Measurements from ENCODE around the gene MEF2B.
A peak's percentile ranks its signal among the peaks of the same experiment; 100 is the strongest.
"Not testable (repeated sequence)": the region's sequence is repeated elsewhere in the genome, so short reads cannot be mapped to it uniquely, and the experiment has no call there.

The MEF2B gene

DNA sequence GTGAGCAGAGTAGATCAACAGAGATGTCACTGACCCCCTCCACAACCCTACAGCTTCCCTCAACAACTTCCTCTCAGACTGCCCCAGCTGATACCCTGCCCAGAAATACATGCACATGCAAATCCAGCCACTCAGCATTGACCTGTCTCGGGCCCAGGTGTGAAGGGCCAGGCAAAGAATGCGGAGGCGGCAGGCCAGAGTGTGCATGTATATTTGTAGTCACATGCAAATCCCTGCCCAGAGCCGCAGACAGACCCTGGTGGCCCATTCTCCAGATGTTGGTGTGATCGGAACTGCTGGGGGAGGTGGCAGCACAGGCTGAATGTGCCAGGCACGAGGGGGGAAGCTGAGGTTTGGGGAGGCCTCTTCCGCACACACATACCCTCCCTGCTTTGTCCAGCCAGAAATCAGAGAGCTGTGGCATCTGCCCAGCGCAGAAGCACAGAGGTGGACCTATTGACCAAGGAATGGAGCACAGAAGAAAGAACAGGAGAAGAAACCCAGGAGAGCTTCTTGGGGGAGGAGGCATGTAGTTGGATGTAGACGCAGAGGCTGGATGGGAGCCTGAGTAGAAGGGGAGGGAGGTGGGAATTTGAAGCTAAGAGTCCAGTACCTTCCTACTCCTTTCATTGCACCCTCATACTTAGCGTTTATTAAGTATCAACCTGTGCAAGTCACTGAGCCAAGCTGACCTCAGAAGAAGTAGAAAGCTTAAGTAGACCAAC is 14.4 kb downstream of the MEF2B start:
- no peak for DNase-seq

DNA sequence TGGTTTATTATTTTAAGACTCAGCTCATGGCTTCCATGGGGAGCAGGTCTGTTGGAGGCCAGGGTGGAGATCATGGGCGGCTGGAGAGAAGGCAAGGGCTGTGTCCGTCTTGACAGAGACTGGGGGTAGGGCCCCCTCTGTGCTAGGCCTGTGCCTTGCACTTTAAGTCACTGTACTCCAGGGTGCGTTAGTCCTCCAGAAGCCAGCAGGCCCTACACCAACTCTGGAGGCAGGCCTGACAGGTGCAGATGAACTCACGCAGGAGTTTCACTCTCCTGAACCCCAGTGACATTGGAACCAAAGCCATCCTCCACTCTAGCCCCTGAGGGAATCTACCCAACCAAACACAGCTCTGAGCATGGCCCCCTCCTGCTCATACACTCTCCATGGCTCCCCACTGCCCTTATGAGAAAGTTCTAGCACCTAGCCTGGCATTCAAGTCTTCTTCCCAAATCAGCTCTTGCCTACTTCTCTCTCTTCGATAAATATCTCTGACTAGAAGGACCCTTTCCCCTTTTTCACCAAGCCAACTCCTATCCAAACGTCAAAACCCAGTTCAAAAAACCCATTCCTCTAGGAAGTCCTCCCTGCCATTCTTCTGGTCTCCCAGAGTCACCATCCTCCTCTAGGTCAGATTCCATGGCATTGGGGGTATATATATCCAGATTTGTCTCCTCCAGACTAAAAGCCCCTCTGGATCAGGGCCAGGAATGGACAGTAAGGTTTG is 15.1 kb downstream of the MEF2B start:
- DNase-seq, result no peak

DNA sequence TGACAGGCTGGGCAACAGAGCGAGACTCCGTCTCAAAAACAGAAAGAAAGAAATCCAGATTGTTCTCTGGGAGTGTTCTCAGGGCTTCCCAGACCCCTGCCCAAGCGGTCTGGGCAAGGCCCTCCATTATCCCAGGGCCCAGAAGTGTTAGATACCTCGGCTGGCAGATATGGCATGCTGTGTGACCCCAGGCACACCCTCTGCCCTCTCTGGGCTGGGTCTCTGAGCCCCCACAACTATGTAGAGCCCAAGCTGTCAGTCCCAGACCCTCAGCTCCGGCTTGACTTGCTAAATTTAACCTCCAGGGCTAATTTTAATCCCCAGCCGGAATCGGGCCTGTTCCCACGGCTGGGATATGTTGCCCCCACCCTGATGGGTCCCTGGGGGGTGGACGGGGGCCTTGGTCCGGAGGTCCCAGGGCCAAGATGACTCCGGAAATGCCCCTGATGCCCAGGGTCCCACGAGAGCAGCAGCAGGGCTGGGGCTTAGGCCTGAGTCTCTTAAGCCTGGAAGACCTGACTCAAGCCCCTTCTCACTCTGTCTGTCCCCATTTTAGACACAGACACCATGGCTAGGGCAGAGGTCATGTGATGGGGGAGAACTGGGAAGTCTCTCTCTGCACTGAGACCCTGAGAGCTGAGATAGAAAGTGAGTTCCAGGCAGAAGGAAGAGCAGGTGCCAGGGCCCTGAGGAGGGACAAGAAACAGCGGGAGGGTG is 17.2 kb downstream of the MEF2B start:
- no peak for DNase-seq

DNA sequence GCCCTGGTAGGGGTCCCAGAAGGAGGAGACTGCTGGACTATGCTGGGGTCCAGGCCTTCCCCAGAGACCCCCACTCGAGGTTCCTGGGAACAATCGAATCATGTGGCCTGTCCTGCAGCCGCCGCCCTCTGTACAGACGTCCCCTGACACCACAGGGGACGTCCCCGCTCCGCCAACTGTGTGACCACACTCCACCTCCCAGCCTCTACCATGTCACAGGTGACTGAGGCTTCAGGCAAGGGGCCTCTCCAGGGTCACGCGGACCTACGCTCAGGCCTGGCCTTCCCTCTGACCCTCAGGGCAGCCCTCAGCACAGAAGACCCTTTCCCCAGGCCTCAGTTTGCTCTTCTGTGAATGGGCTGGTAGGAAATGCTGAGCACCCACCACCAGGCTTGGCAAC is 18.6 kb downstream of the MEF2B start:
- no peak for DNase-seq

DNA sequence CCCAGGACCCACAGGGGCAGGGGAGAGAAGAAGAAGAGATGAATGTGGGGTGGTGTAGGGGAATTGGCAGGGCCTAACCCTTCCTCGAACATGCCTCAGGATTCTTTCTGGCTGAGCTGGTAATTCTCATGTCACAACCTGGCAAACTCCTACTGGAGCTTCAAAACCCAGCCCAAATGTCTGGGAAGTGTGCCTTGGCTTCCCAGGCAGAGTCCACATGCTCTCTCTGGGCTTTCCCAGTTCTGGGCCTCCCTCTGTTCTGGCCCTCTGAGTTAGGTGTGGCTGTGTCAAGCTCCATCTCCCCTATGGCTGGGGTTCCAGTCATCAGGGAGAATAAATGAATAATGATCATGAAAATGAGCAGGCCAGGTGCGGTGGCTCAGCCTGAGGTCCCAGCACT is 20.6 kb downstream of the MEF2B start:
- no peak for DNase-seq

DNA sequence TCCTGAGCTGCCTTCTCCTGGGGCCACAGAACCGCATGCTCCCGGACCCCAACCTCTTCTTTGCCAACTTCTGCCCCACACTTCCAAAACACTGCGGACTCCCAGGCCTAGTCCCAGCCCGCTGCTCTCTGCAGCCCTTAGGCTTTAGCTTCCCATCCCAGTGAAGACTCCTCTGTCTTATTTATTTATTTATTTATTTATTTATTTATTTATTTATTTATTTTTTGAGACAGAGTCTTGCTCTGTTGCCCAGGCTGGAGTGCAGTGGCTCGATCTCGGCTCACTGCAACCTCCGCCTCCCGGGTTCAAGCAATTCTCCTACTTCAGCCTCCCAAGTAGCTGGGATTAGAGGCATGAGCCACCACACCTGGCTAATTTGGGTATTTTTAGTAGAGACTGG is 21.6 kb downstream of the MEF2B start:
- not testable (repeated sequence) for DNase-seq

DNA sequence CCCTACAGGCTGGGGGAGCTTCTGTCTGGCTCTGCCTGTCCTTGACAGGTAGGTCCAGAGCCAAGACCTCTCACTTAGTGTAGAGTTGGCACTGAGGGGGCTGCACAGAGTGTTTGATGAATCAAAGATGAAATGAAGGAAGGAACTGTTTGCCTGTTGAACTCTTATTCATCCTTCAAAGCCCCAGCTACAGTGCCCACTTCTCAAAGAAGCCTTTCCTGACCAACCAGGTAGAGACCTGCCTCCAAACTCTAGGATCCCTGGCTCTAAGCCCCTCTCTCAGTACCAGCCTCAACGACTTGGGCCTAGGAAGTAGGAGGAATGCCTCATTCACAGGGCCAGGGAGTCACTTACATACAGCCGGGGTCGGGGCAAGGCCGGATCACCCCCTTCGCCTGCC is 22.7 kb downstream of the MEF2B start:
- DNase-seq, result no peak

DNA sequence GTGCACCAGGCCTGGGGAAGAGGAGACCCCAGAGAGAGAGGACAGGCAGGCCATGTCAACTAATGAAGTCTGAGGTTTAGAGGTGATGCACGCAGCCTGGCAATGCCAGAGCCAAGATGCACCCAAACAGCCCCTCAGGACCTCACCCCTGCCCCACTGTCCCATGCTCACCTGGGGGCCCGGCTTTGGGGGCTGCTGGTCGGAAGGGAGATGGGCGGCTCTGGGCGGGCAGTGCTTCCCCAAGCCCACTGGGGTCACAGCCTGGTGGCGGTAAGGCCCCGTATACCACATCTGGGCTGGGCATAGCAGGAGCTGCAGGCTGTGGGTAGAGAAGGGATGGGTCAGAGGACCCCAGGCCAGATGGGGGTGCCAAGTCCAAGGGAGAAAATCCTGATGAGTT is 23.2 kb downstream of the MEF2B start:
- DNase-seq, result no peak

DNA sequence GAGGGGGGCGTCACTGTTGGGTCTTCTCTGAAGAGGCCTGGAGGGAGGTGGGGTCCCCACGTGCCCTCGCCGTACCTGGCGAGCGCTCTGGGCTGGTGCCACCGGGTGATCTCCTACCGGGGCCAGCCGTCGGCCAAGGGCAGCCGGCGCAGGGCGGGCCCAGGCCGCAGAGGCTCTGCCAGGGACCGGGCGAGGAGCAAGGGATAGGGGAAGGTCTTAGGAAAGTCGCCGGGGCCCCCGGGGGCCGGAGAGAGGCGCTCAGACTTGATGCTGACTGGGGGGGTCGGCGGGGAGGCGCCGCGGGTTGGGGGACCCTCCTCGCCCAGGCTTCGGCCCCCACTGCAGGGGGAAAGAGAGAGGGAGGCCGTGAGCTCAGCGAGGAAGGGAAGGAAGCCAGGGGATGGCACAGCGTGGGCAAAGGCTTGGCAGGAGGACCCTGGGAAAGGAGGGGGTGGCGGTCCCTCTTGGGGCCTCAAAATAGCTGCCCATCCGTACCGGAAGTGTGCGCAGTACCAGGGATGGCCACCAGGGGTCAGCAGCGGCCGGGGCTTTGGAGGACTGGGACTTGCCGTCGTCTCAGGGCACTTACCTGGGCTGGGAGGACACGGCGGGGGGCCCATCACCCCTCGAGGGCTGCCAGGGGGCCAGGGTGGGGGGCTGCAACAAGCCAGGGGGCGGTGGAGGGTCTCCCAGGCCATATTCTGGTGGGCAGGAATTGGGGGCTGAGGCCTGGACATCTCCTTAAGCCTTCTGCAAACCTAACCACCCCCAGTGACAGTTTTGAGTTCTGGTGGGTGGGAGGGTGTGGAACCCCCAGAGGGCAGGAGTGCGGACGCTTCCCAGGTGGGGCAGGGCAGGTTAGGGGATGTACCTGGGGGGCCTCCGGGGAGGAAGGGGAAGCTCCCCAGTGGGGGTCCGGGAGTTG is 24.1 kb downstream of the MEF2B start:
- DNase-seq, result peak; percentile 58

DNA sequence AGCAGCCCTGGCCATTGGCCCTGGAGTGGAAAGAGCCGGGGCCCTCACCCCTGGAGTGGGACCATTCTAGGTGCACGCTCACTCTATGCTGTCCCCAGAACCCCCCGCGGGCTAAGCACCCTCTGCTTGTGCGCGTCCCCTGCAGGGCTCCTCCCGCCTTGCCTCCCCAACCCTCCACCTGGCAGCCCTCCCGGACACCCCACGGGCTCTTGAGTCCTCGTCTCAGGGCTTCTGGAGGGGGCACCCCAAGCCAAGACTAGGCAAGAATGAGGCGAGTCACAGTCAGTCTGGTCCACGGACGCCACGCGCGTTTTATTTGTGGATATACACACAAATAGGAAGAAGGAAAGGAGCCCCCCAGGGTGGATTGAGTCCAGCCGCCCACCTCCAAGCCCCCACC is 24.8 kb downstream of the MEF2B start:
- DNase-seq, result no peak

DNA sequence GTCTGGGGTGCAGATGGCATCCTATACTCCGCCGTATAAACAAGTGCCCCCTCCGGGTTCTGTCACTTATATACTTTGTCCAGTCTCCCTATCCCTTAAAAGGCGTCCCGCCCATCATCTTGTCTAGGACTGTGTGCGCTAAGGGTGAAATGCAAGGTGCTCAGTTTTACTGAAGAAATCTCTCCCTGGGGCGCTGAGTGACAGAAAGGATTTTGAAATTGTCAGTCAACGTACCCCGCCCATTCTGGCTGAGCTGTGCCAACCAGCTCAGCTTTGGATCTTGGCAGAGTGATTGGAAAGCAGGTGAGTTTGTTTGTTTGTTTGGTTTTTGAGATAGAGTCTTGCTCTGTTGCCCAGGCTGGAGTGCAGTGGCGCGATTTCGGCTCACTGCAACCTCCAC is 27.7 kb downstream of the MEF2B start:
- DNase-seq, result no peak

DNA sequence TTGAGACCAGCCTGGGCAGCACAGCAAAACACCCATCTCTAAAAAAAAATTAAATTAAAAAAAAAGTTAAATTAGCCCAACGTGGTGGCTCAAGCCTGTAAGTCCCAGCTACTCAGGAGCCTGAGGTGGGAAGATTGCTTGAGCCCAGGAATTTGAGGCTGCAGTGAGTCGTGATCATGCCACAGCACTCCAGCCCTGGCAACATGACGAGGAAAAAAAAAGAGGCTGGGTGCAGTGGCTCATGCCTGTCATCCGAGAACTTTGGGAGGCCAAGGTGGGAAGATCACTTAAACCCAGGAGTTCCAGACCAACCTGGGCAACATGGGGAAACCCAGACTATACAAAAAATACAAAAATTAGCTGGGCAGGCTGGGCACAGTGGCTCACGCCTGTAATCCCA is 29.6 kb downstream of the MEF2B start:
- no peak for DNase-seq

DNA sequence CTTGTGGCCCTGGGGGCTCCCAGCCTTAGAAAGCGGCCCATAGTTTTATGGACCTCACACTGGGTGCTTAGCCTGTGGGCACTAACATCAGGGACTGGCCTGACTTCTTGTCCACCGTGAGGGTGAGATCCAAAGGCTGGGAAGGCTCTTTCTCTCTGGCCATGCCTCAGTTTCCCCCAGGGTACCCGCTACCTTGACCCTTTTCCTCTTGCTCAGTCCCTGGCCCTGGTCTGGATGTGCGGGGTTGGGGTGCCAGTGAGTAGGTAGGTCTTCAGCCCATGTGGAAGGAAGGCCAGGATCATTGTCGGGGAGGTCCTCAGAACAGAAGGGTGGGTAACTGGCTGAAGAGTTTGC is 30.2 kb downstream of the MEF2B start:
- no peak for DNase-seq

DNA sequence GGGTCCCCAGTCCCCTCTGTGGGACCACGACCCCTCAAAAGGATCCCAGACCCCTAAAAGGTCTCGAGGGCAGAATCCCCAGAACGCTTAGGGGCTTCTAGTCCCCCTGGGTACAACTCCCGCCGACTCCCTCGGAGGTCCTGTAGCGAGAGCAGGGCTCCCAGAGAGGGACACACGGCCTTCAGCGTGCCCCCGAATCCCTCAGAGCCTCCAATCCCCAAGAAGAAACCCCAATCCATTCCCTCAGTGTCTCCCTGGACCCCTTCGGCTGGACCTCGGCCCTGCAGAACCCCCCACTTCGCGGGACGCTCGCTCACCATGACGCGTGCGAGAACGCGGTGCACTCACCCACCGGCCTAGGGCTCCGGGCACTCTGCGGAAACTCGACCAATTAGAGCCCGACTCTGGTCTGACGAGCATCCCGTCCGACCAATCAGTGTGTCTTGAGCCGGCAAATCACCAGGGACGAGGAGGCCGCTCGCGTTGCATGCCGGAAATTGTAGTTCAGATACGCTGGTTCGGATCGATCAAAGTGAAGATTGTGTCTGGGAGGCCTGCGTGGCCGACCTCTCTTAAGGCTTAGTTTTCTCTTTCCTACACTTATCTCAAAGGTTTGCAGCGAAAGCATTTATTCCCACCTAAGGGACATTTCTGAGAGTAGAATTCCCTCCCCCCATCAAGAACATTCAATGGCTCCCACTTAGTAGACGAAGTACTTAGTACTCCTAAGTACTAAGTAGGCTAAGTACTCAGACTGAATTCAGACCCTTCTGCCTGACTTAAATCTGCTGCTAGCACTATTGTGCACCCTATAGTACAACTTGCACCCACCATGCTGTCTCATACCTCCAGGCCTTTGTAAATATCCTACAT is 31.7 kb downstream of the MEF2B start, which contains the start of gene TMEM161A:
Gene TMEM161A (minus strand): TSS at position 370 of the 873 bp plus-strand sequence. CDS start 50 bp downstream, at position 320.
- peak; percentile 100 for DNase-seq

DNA sequence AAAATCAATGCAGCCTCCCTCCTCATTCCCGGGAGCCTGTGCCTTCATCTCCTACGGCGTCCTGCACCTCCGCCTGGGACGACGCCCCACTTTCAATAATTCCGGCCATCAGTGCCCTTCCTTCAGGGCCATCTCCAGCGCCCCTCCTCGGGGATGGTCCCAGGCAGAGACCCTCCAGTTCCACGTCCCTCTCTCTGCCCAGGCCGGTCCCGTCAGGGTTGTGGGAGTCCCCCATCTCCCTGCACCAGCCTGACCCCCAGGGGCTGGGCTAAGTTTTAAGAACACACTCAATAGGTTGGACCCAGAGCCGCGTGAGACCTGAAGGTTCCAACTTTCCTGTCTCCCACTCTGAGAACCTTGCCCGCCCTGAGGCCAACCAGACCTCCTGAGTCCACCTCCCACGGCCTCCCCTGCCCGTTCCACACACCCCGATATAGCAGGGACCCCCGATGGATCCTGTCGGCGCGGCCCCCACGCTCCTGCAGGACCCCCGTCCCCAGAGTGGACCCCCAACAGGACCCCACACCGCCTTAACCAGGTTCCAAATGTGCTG is 32.4 kb downstream of the MEF2B start:
- no peak for DNase-seq

DNA sequence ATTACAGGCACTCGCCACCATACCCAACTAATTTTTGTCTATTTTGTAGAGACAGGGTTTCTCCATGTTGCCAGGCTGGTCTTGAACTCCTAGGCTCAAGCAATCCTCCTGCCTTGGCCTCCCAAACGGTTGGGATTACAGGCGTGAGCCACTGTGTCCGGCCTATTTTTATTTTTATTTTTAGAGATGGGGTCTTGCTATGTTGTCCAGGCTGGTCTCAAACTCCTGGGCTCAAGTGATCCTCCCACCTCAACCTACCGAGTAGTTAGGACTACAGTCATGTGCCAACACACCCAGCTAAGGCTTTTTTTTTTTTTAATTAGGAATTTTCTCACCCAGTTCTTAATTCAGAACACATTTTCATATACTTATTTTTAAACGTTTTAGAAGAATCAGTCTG is 34.4 kb downstream of the MEF2B start:
- DNase-seq, result not testable (repeated sequence)

DNA sequence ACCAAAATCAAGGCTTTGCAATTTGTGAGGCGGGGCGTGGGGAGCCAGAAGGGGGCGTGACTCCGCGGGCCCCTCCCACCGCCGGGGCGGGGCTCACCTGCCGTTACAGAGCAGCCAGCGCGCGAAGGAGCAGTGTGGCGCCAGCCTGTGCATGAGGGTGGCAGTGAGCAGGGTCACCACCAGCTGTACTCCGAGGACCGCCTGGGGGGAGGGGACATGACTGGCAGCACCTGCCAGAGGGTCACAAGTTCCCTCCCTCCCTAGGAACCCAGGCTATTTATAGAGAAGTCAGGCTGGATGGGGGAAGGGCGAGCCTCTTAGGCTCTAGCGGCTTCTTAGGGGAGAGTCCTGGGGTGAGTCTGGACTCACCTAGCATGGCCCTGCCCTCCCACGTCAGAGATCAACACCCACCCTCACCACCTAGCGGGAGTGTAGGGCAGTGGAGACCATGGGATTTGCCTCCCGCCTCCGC is 35.3 kb downstream of the MEF2B start:
- DNase-seq, result no peak

DNA sequence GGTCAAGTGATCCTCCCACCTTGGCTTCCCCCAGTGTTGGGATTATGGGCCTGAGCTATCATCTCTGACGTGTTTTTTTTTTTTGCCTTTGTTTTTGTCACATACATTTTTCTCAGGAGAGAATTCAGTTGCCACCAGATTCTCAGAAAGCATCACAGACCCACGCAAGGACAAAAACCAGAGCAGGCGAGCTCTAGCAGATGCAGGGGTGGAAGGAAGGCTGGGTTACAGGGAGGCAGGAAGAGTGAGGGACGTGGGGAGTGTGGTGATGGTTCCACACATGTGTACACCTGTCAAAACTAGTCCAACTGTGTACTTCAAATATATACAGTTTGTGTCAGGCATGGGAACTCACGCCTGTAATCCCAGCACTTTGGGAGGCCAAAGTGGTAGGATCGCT is 36.1 kb downstream of the MEF2B start:
- no peak for DNase-seq

DNA sequence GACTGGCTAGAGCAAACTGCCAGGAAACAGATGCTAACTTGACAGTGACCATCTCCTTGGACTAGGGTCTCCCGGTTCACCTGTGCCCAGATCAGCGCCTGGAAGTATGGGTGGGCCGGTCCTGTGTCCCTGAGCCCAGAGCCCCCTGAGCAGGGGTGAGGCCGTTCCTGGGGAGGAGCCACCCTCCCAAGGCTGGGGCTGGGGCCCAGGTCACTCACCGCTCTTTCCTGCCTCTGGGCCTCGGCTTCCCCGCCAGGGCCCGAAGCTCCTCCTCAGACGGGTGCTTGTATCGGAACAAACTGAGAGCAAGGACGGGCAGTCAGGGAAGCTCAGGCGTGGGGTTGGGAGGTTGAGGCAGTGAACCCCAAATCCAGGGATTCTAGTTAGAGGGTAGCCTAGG is 37.2 kb downstream of the MEF2B start:
- no peak for DNase-seq

DNA sequence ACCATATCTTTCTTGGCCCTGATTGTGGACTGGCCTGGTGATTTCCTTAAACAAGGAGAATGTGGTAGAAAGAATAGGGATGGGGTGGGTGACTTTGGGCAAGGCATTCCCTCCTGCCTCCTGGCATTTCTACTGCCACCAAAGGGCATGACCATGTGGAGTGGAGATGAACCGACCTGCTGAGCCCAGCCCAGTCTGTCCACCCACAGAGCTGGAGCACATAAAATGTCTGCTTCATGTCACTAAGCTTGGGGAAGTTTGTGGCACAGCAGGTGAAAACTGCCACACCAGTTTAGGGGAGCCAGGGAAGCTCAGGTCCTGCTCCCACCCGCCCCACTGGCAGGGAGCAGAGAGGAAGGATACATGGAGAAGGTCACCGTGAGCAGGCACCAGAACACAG is 38.1 kb downstream of the MEF2B start:
- no peak for DNase-seq

DNA sequence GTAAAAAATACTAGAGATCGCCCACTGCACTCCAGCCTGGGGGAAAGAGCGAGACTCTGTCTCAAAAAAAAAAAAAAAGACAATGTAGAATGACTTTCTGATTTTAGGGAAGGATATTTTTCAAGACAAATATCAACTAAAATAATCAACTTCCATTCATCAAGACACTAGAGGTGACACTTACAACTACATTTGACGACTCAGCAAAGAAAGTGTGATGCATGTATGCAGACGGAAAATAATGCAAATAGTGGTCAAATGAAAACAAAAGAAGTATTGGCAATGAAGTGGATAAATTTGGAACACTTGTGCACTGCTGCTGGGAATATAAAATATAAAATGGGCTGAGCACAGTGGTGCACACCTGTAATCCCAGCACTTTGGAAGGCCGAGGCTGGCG is 44.0 kb downstream of the MEF2B start:
- DNase-seq, result no peak

Data from fibroblast of skin of back (primary cell).